ENCODE data around the gene DDC.
A peak's percentile ranks its signal among the peaks of the same experiment; 100 is the strongest.

DDC gene

GRCh38 chr7:50530766-50531165 lies 34.4 kb downstream of the DDC start:
- TF ChIP-seq ZBTB7A (IDR thresholded peaks at IDR 0.05; ENCODE audit: low read depth), result no peak
- TF ChIP-seq FOXM1 (IDR thresholded peaks at IDR 0.05; ENCODE audit: borderline replicate concordance, low read depth), result no peak
- TF ChIP-seq TCF12 (IDR thresholded peaks at IDR 0.05; ENCODE audit: low read depth), result no peak
- TF ChIP-seq RAD21 (IDR thresholded peaks at IDR 0.05; ENCODE audit: low read depth), result no peak
- no peak for TF ChIP-seq TAF1 (IDR thresholded peaks at IDR 0.05; ENCODE audit: low read depth)
- TF ChIP-seq EGR1 (IDR thresholded peaks at IDR 0.05), result no peak
- no peak for TF ChIP-seq YY1 (IDR thresholded peaks at IDR 0.05; ENCODE audit: low read depth)
- TF ChIP-seq USF1 (IDR thresholded peaks at IDR 0.05), result no peak
- TF ChIP-seq CEBPB (IDR thresholded peaks at IDR 0.05), result no peak
- no peak for TF ChIP-seq TEAD4 (IDR thresholded peaks at IDR 0.05)
- no peak for TF ChIP-seq CREB1 (IDR thresholded peaks at IDR 0.05; ENCODE audit: low read depth)
- TF ChIP-seq EP300 (IDR thresholded peaks at IDR 0.05; ENCODE audit: borderline replicate concordance), result no peak
- TF ChIP-seq REST (IDR thresholded peaks at IDR 0.05; ENCODE audit: low read depth), result no peak
- TF ChIP-seq NFIC (IDR thresholded peaks at IDR 0.05), result no peak
- TF ChIP-seq MAX (IDR thresholded peaks at IDR 0.05), result no peak

GRCh38 chr7:50529093-50529862 lies 35.9 kb downstream of the DDC start:
- TF ChIP-seq TCF12 (IDR thresholded peaks at IDR 0.05; ENCODE audit: low read depth) (no peak), MAX (IDR thresholded peaks at IDR 0.05) (no peak), TAF1 (IDR thresholded peaks at IDR 0.05; ENCODE audit: low read depth) (no peak), YY1 (IDR thresholded peaks at IDR 0.05; ENCODE audit: low read depth) (no peak), NFIC (IDR thresholded peaks at IDR 0.05) (no peak), CEBPB (IDR thresholded peaks at IDR 0.05) (no peak), REST (IDR thresholded peaks at IDR 0.05; ENCODE audit: low read depth) (no peak), RAD21 (IDR thresholded peaks at IDR 0.05; ENCODE audit: low read depth) (no peak), ZBTB7A (IDR thresholded peaks at IDR 0.05; ENCODE audit: low read depth) (no peak), TEAD4 (IDR thresholded peaks at IDR 0.05) (no peak), EP300 (IDR thresholded peaks at IDR 0.05; ENCODE audit: borderline replicate concordance) (no peak), CREB1 (IDR thresholded peaks at IDR 0.05; ENCODE audit: low read depth) (no peak), FOXM1 (IDR thresholded peaks at IDR 0.05; ENCODE audit: borderline replicate concordance, low read depth) (no peak), EGR1 (IDR thresholded peaks at IDR 0.05) (no peak), USF1 (IDR thresholded peaks at IDR 0.05) (no peak)

GRCh38 chr7:50528266-50529092 lies 36.7 kb downstream of the DDC start:
- TF ChIP-seq CREB1 (IDR thresholded peaks at IDR 0.05; ENCODE audit: low read depth) (no peak), TAF1 (IDR thresholded peaks at IDR 0.05; ENCODE audit: low read depth) (no peak), RAD21 (IDR thresholded peaks at IDR 0.05; ENCODE audit: low read depth) (no peak)

- TF ChIP-seq TAF1 (IDR thresholded peaks at IDR 0.05; ENCODE audit: low read depth), result no peak
- TF ChIP-seq NFIC (IDR thresholded peaks at IDR 0.05), result 0 out of 2 replicates have a peak, but pooled peaks have one; percentile 24
Measured at GRCh38 chr7:50513166-50513871, 51.9 kb downstream of the DDC start.

- no peak for TF ChIP-seq CEBPB (IDR thresholded peaks at IDR 0.05)
- no peak for TF ChIP-seq TEAD4 (IDR thresholded peaks at IDR 0.05)
- TF ChIP-seq EGR1 (IDR thresholded peaks at IDR 0.05), result no peak
- TF ChIP-seq USF1 (IDR thresholded peaks at IDR 0.05), result no peak
- TF ChIP-seq FOXM1 (IDR thresholded peaks at IDR 0.05; ENCODE audit: borderline replicate concordance, low read depth), result no peak
- no peak for TF ChIP-seq EP300 (IDR thresholded peaks at IDR 0.05; ENCODE audit: borderline replicate concordance)
- no peak for TF ChIP-seq TAF1 (IDR thresholded peaks at IDR 0.05; ENCODE audit: low read depth)
- TF ChIP-seq RAD21 (IDR thresholded peaks at IDR 0.05; ENCODE audit: low read depth), result no peak
- no peak for TF ChIP-seq REST (IDR thresholded peaks at IDR 0.05; ENCODE audit: low read depth)
- no peak for TF ChIP-seq ZBTB7A (IDR thresholded peaks at IDR 0.05; ENCODE audit: low read depth)
- no peak for TF ChIP-seq MAX (IDR thresholded peaks at IDR 0.05)
- no peak for TF ChIP-seq YY1 (IDR thresholded peaks at IDR 0.05; ENCODE audit: low read depth)
- no peak for TF ChIP-seq CREB1 (IDR thresholded peaks at IDR 0.05; ENCODE audit: low read depth)
- TF ChIP-seq NFIC (IDR thresholded peaks at IDR 0.05), result no peak
- TF ChIP-seq TCF12 (IDR thresholded peaks at IDR 0.05; ENCODE audit: low read depth), result no peak
Measured at GRCh38 chr7:50512384-50512783, 52.8 kb downstream of the DDC start.
